Measurements from ENCODE around the gene ALKBH8. TPM values are rescaled to one million over a fixed set of nuclear protein-coding genes. Genes with fewer than 3 reads are reported as not detected.

Gene ALKBH8
- total RNA-seq, 4 donors from 2014 or later: 5.6 to 14.5 (median 9.2) TPM

DNA sequence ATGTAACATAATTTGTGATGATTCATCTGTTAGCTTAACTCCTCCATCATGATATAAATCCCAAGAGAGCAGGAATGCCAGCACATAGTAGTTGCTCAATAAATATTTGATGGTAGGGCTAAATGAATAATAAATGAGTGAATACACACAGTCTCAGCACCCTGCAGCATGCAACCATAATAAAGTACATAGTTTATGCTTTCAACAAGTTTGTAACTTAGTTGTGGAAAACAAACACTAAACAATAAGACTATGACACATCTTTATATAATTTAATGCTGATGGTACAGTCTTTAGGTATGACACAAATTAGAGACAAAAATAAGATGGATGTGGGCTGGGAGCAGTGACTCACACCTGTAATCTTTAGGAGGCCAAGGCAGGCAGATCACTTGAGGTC, 3.8 kb downstream of the ALKBH8 start:
- TF ChIP-seq, protein P1, sequence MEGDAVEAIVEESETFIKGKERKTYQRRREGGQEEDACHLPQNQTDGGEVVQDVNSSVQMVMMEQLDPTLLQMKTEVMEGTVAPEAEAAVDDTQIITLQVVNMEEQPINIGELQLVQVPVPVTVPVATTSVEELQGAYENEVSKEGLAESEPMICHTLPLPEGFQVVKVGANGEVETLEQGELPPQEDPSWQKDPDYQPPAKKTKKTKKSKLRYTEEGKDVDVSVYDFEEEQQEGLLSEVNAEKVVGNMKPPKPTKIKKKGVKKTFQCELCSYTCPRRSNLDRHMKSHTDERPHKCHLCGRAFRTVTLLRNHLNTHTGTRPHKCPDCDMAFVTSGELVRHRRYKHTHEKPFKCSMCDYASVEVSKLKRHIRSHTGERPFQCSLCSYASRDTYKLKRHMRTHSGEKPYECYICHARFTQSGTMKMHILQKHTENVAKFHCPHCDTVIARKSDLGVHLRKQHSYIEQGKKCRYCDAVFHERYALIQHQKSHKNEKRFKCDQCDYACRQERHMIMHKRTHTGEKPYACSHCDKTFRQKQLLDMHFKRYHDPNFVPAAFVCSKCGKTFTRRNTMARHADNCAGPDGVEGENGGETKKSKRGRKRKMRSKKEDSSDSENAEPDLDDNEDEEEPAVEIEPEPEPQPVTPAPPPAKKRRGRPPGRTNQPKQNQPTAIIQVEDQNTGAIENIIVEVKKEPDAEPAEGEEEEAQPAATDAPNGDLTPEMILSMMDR (IDR thresholded peaks at IDR 0.05): no peak
- no peak for TF ChIP-seq POLR2A (IDR thresholded peaks at IDR 0.05)
- intact Hi-C loops (cut with DNase I; ENCODE audit: low total_unique reads): loop anchor here (10.0 kb wide), 1 partner anchor 333 kb away; no protein-coding TSS in a partner anchor
- no peak for DNase-seq (ENCODE audit: low spot score in 2 of 2)
- H3K4me3 ChIP-seq (ENCODE audit: low read depth, poor library complexity, severe bottlenecking): no peak overlapping the region

DNA sequence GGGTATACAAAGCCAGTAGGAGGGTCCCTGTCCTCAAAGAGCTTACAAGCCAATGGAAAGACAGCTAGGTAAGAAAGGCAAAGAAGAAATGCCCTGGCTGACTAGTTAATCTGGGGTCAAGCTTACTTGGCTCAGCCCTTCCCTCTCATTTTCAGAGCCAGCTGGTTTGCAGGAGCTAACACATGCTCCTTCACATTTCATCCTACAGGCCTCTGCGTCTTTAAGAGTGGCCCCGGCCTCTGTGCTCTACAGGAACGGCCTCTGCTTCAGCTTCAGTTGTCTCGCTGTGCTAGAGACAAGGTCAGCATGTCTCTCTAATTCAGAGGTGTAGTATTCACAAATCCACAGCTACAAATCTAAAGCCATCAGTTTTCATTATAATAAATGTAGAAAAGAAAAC, 15.2 kb downstream of the ALKBH8 start:
- TF ChIP-seq, protein P1 (IDR thresholded peaks at IDR 0.05): no peak
- no peak for TF ChIP-seq POLR2A (IDR thresholded peaks at IDR 0.05)
- no peak overlapping the region for H3K4me3 ChIP-seq (ENCODE audit: low read depth, poor library complexity, severe bottlenecking)
- intact Hi-C loops (cut with DNase I; ENCODE audit: low total_unique reads): no loop called here
- 88 to 97% methylated on average over 4 of the region's 4 CpGs for WGBS, 2 donors
- no peak for DNase-seq (ENCODE audit: low spot score in 2 of 2)

DNA sequence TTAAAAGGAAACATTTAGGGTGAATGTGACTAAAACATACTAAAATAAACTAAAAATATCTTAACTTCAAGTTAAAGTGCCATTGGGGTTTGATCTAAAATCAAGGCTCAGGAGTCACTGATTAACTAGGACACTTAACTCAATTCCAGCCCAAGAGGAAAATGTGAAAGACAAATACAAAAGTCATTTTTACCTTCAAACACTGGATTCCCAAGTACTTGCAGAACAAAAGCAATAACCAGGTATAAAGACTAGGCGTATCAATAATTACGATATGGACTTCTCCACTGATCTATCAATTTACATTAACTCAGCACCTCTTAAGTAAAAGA, 15.6 kb downstream of the ALKBH8 start:
- intact Hi-C loops (cut with DNase I; ENCODE audit: low total_unique reads): no loop called here
- no peak for DNase-seq (ENCODE audit: low spot score in 2 of 2)
- no peak overlapping the region for H3K4me3 ChIP-seq (ENCODE audit: low read depth, poor library complexity, severe bottlenecking)
- 97 to 100% methylated on average over 2 of the region's 2 CpGs for WGBS, 2 donors
- TF ChIP-seq POLR2A (IDR thresholded peaks at IDR 0.05): no peak
- TF ChIP-seq, protein P1 (IDR thresholded peaks at IDR 0.05): no peak

DNA sequence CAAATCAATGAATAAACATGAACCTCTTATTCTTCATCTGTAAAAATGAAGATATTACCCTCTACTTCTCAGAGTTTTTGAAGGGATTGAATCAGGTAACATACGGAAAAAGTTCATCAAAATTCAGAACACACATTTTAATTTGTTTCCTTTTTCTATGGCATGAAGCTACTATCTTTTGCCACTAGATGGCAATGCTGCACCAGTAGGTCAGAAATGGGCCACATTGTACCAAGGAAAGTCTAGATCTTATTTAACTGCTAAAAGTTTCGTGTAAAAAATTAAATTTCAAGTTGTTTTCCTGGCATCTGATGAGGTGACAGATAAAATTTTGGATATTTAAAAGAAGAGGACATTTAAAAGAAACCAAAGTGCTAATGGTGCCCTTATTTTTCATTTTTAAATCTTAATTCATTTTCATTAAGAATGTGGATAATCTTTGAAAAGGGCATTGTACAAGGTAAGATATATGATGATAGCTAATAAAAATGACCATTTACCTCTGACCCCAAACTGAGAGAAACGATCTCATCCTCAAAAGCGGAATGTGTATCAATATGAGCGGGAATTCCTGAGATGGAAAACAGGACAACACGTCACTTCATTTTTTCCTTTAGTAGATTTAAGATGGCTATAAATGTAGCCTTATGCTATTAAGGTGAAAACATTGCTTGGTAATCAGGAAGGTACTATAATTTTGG, 16.1 kb downstream of the ALKBH8 start:
- TF ChIP-seq POLR2A (IDR thresholded peaks at IDR 0.05): no peak
- TF ChIP-seq, protein P1 (IDR thresholded peaks at IDR 0.05): no peak
- intact Hi-C loops (cut with DNase I; ENCODE audit: low total_unique reads): no loop called here
- no peak for DNase-seq (ENCODE audit: low spot score in 2 of 2)
- no peak overlapping the region for H3K4me3 ChIP-seq (ENCODE audit: low read depth, poor library complexity, severe bottlenecking)
- WGBS, 2 donors: 62 to 65% methylated on average over 6 of the region's 6 CpGs

DNA sequence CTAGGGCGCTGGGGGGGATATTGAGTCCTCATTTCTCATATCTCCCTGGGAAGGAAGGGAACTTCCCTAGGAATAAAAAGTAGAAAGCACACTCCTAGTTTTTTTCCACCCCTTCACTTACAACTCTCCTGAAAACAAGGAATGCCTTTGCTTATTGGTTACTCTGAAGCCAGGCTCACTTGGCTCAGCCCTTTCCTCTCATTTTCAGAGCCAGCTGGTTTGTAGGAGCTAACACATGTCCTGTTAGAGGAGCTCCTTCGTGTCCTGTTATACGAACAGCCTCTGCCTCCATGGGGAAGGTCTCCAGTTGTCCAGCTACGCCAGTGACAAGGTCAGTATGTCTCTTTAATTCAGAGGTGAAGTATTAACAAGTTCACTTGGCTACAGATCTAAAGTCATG, 17.6 kb downstream of the ALKBH8 start:
- intact Hi-C loops (cut with DNase I; ENCODE audit: low total_unique reads): no loop called here
- H3K4me3 ChIP-seq (ENCODE audit: low read depth, poor library complexity, severe bottlenecking): no peak overlapping the region
- DNase-seq (ENCODE audit: low spot score in 2 of 2): no peak
- TF ChIP-seq, protein P1 (IDR thresholded peaks at IDR 0.05): no peak
- TF ChIP-seq POLR2A (IDR thresholded peaks at IDR 0.05): no peak
- WGBS, 2 donors: 93 to 94% methylated on average over 4 of the region's 4 CpGs

DNA sequence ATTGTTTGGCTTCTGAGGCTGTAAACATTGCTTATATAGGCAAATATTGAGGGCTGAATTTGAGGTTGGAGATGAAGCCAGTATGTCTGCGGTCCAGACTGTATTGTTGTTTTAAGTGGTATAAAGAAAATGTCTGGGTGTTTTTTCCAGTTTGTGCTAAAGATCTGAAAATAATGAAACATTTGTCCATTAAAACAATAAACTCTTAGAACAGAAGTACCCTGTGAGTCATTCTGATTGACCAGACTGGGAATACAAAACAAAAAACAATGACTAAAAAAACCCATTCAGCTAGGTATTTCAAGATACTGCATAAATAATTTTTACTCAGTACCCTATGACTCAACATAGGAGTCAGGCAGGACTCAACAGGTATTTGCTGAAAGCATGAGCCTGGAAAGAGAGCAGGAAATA, 20.4 kb downstream of the ALKBH8 start:
- no peak for DNase-seq (ENCODE audit: low spot score in 2 of 2)
- TF ChIP-seq POLR2A (IDR thresholded peaks at IDR 0.05): no peak
- intact Hi-C loops (cut with DNase I; ENCODE audit: low total_unique reads): no loop called here
- H3K4me3 ChIP-seq (ENCODE audit: low read depth, poor library complexity, severe bottlenecking): no peak overlapping the region
- 65 to 69% methylated on average over 1 of the region's 1 CpG for WGBS, 2 donors
